GM04504 (cell line): Measurements from ENCODE around the gene GNAS.

ENCODE experiments used
- DNase-seq: peaks from one replicate; pipeline ENCODE4 v3.0.0-alpha.2; 2012; ENCODE audit warnings: low read depth

The GNAS gene

GRCh38 chr20:58853976-58854637 is 1.6 kb downstream of the GNAS start:
- no peak for DNase-seq

GRCh38 chr20:58854638-58855471 is 2.3 kb downstream of the GNAS start:
- DNase-seq: no peak

DNA sequence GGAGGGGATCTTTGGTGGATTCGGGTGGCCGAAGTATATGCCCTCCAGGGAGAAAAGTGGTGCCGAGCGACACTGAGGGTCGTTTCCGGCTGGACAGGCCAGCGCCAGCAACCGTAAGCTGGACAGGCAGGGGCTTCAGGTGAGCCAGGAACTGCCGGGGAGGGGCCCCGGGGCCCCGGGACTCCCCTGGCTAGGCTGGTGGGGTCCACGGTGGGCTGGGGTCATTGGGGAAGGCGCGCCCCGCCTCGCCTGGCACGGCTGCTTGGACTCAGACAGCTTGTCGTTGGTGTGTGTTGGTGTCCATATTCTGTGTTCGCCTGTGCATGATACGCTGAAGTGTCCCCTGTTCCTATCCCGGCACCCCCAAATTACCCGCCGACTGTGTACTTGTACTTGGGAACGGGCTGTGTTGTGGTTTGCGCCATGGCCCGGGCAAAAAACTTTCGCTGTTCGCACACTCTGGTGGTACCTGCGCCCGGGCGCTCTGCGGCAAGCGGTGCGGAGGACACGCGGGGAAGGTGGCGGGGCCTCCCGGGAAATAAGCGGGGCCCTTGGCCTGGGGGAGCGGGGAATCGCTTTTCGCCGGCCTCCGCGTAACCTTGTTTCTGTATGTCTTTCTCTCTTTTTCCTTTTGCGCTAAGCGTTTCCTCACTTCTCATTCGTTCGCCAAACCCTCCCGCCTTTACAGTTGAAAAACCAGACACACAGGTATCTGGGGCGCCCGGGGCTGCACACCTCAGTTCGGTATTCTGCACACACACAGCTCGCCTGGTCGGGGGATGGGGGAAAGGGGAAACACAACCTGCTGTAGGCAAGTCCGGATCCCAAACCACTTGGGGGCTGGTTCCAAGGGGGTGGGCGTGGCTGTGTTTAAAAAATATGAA is 3.2 kb downstream of the GNAS start:
- DNase-seq: no peak

GRCh38 chr20:58863044-58863790 is 10.7 kb downstream of the GNAS start:
- DNase-seq: no peak

- no peak for DNase-seq
These were observed 11.8 kb downstream of the GNAS start for GRCh38 chr20:58864346-58864745.

DNA sequence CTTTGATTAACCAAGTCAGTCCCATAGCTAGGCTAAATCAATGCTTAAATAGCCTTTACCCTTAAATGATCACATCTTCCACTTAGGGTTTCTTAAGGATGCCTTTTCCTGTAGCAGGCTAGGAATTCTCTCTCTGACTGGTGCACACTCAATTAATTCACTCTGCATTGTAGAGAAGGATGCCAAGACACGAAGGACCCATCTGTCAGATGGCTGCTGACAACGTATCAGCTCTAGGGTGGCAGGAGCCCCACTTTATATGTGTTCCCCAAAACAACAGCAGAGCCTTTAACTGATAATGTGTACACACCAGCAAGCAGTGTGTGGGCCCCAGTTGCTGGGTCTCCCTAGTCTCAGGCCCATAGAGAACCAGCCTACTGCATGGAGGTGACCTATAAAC is 13.3 kb downstream of the GNAS start:
- DNase-seq: no peak

GRCh38 chr20:58867211-58867610 is 14.7 kb downstream of the GNAS start:
- no peak for DNase-seq

GRCh38 chr20:58868795-58869194 is 16.3 kb downstream of the GNAS start:
- no peak for DNase-seq

GRCh38 chr20:58869662-58870227 is 17.2 kb downstream of the GNAS start:
- no peak for DNase-seq

DNA sequence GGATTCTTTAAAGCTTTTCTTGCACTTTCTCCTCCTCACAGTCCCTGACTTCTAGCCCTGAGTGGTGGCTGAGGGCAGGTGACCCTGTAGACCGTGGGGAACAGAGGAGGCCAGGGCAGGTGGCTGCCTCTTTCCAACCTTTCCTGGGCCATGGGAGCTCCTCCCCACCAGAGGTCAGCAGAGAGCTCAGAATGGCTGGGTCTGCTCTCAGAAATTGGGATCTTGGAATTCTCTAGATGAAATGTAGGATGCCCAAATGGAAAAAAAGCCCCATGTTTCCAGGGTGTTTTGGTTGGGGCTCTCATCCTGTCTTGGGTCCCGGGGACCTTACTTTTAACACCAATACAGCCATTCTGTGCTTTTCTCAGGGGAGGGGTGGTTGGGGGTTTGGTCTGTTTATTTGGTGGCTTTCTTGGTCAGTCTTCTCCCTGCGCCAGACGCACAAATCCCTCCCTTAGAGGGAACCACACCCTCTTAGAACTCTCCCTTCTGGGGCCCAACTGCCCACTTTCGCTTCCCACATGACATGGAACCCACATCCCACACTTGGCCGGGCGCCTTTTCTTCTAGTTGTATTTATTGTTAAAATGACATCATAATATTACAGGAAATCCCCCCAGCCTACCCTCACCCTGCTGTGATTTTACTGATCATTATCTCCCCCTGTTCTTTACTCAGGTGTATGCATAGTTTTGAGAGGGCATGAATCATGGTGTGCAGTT is 17.9 kb downstream of the GNAS start:
- no peak for DNase-seq

GRCh38 chr20:58871533-58872102 is 19.1 kb downstream of the GNAS start:
- no peak for DNase-seq

GRCh38 chr20:58874469-58874868 is 22.0 kb downstream of the GNAS start:
- no peak for DNase-seq

GRCh38 chr20:58875111-58875510 is 22.6 kb downstream of the GNAS start:
- no peak for DNase-seq

DNA sequence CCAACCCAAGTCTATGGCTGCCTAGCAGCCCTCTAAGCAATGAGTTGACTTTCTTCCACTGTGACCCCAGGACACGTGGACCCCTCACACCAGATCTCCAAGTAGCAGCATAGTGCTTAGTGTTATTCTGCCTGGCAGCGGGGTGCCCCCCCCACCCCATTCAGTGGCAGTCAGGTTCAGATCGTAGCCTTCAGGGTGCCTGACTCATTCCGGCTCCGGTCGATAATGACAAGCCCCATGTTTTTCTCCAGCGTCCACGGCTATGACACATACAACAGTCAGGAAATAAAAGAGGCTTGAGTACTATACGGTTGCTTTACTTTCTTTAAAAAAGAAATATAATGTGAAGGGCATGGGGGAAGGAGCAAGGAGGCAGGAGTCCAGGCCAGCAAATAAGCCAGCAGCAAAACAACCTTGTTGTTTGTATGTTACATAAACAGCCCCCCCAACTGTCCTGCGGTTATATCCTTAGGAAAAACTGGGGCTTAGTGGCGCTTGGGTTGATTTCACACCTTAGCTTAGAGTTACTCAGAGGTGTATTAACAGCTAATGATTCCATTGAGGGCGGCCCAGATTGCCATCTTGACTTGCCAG is 23.1 kb downstream of the GNAS start:
- DNase-seq: no peak

GRCh38 chr20:58876437-58876836 is 23.9 kb downstream of the GNAS start:
- no peak for DNase-seq

DNA sequence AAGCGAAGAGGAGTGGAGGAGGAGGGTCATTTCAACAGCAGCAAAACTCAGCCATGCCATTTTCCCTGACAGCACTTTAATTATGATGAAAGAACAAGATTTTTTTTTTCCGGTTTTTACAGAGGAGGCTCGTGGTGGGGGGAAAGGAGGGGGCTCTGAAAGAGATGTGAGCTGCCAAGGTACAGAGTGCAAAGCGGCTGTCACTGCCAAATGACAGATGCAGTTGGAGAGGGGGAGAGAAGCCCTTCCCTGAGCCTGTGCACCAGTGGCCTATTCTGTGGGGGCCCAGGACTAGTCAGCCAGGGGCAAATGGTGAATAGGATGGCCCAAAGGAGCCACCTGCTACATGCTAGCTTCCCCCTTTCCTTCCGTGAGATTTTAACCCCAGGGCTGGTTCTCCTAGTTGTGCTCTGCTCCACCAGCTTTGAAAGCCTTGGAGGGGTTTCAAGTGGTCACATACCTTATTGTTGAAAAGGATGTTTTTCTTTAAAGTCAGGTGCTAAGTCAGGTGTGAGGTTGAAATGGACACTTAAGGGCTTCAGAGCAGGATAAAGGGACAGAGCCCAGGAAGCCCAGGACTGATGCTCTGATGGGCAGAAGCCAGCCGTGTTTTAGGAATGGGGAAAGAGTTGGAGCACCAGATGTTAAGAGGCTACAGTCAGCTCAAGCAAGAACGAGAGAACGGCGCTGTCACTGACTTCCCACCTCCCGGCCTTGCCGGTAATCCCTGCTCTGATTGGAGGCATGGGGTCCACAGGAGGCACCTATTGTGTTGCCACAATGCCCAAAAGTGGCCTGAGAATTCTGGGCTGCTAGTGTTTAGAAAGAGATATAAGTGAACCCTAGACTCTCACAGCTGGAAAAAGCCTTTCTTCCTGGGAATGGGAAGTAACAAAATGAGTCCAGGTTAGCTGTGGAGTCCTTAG is 24.8 kb downstream of the GNAS start:
- DNase-seq: no peak

DNA sequence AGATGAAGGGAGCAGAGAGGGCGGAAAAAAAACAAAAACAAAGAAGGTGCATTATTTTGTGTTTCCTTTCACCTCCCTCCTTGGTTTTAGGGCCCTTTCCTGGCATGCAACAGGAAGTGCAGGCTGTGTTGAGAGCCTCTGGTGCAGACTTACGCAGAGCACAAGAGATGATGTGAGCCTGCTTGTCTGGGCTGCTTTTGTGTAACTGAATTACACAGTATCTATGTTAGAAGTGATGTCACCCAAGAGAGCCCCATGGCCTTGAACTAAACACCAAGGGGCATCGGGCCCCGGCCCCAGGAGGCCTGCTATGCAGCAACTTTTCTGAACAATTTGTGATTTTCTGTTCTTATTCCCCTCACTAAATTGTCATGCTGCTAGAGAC is 25.5 kb downstream of the GNAS start:
- no peak for DNase-seq

GRCh38 chr20:58878399-58878798 is 25.9 kb downstream of the GNAS start:
- no peak for DNase-seq

DNA sequence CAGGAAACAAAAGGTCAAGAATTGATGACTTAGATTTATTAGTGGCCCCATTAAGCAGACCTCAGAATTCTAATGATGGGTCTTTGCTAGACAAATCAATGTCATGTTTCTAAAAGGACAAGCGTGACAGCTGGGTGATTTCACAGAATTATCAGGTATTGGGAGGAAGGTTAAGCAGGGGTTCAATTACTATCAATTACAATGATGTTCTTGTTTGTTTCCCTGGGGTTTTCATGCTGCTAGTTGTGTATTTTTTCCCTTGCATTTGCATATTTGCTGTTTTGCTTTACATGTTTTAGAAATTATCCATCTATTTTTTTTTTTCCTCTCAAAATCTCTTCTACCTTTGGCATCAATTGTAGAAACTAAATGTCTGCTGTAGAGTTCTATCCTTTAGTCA is 27.9 kb downstream of the GNAS start:
- no peak for DNase-seq
